IPS-NIHi11 (cell line): ENCODE measurements around the gene B2M.
"Not testable (repeated sequence)": the region's sequence is repeated elsewhere in the genome, so short reads cannot be mapped to it uniquely, and the experiment has no call there.

ENCODE experiments used
- DNase-seq: peaks from one replicate; pipeline ENCODE4 v3.0.0; 2012; ENCODE audit warnings: mixed read lengths, low spot score

B2M gene

GRCh38 chr15:44698641-44699040 is 12.7 kb upstream of the B2M start:
- no peak for DNase-seq

GRCh38 chr15:44700676-44701075 is 10.6 kb upstream of the B2M start:
- DNase-seq: not testable (repeated sequence)

GRCh38 chr15:44705986-44706385 is 5.3 kb upstream of the B2M start:
- DNase-seq: no peak

- no peak for DNase-seq
Measured at GRCh38 chr15:44706401-44706800, 4.9 kb upstream of the B2M start.

GRCh38 chr15:44706946-44707636 is 4.2 kb upstream of the B2M start:
- DNase-seq: no peak

- peak; percentile 28 for DNase-seq
Measured at GRCh38 chr15:44710236-44711095, 851 bp upstream of the B2M start.

GRCh38 chr15:44711743-44712345 is 527 bp downstream of the B2M start:
- peak; percentile 31 for DNase-seq

GRCh38 chr15:44712346-44713005 is 1.2 kb downstream of the B2M start:
- DNase-seq: no peak

GRCh38 chr15:44713006-44713966 is 2.0 kb downstream of the B2M start:
- no peak for DNase-seq

- no peak for DNase-seq
Measured at GRCh38 chr15:44715142-44715796, 4.0 kb downstream of the B2M start.

GRCh38 chr15:44715797-44716334 is 4.5 kb downstream of the B2M start:
- no peak for DNase-seq

GRCh38 chr15:44716983-44717602 is 5.8 kb downstream of the B2M start:
- no peak for DNase-seq

GRCh38 chr15:44718180-44718926 is 7.0 kb downstream of the B2M start:
- DNase-seq: no peak

- no peak for DNase-seq
Measured at GRCh38 chr15:44718927-44719292, 7.6 kb downstream of the B2M start.

- no peak for DNase-seq
Measured at GRCh38 chr15:44719293-44719999, 8.1 kb downstream of the B2M start.

GRCh38 chr15:44720000-44720435 is 8.7 kb downstream of the B2M start:
- DNase-seq: not testable (repeated sequence)

GRCh38 chr15:44720460-44721176 is 9.3 kb downstream of the B2M start:
- no peak for DNase-seq

- DNase-seq: no peak
Measured at GRCh38 chr15:44722011-44722410, 10.7 kb downstream of the B2M start.
